Stimulated activated naive CD8-positive, alpha-beta T cell treated with anti-CD3 and anti-CD28 coated beads, Interleukin-15, amount 100 ng/mL, for 72 hours (primary cell): ENCODE data around the gene ZNF423.

Source experiments
- ATAC-seq: fragments of 150-1000 bp; cut with Tn5 transposase; 2 replicates; pipeline ENCODE4 v1.10.0; 2021; ENCODE audit warnings: mild to moderate bottlenecking, moderate library complexity
- DNase-seq, 2 donors: peaks; one replicate each; pipeline ENCODE4 v3.0.0; 2021 to 2022
- H3K27ac Mint-ChIP-seq, 2 donors: one replicate each; pipeline ENCODE4 v1.8.0; 2022; ENCODE audit warnings: mild to moderate bottlenecking in 2 of 2, mixed read lengths in 2 of 2, moderate library complexity in 2 of 2
- H3K27me3 Mint-ChIP-seq: one replicate; pipeline ENCODE4 v1.8.0; 2022; ENCODE audit warnings: mixed read lengths
- H3K4me1 Mint-ChIP-seq: one replicate; pipeline ENCODE4 v1.8.0; 2022; ENCODE audit warnings: mild to moderate bottlenecking, mixed read lengths
- H3K4me3 Mint-ChIP-seq, 2 donors: one replicate each; pipeline ENCODE4 v1.8.0; 2022; ENCODE audit warnings: mild to moderate bottlenecking in 2 of 2, mixed read lengths in 2 of 2, moderate library complexity in 1 of 2
- H3K9me3 Mint-ChIP-seq, 2 donors: one replicate each; pipeline ENCODE4 v1.8.0; 2022; ENCODE audit warnings: mixed read lengths in 2 of 2

ZNF423 gene

GRCh38 chr16:49634235-49635008, 221.5 kb downstream of the ZNF423 start:
- no peaks in the 10 kb centered on the region for H3K27me3 Mint-ChIP-seq
- no peaks in the 10 kb centered on the region for H3K4me1 Mint-ChIP-seq
- H3K27ac Mint-ChIP-seq = peak overlapping the region in 1 of 2 donors; percentile 85
- no peak for DNase-seq
- no peak overlapping the region for H3K4me3 Mint-ChIP-seq
- H3K9me3 Mint-ChIP-seq = no peaks in the 10 kb centered on the region
- ATAC-seq = no peak

- Mint-ChIP-seq H3K27me3 (no peaks in the 10 kb centered on the region), H3K4me1 (no peaks in the 10 kb centered on the region), H3K4me3 (no peak overlapping the region), H3K9me3 (no peaks in the 10 kb centered on the region), H3K27ac (peak overlapping the region in 1 of 2 donors; percentile 3)
- DNase-seq = no peak
- ATAC-seq = no peak
These were observed 223.1 kb downstream of the ZNF423 start for GRCh38 chr16:49632795-49633184.

GRCh38 chr16:49632086-49632794, 223.7 kb downstream of the ZNF423 start:
- Mint-ChIP-seq H3K9me3 (no peaks in the 10 kb centered on the region), H3K4me1 (no peaks in the 10 kb centered on the region), H3K4me3 (no peak overlapping the region), H3K27me3 (no peaks in the 10 kb centered on the region), H3K27ac (no peak overlapping the region)
- ATAC-seq = no peak
- DNase-seq = no peak

DNA sequence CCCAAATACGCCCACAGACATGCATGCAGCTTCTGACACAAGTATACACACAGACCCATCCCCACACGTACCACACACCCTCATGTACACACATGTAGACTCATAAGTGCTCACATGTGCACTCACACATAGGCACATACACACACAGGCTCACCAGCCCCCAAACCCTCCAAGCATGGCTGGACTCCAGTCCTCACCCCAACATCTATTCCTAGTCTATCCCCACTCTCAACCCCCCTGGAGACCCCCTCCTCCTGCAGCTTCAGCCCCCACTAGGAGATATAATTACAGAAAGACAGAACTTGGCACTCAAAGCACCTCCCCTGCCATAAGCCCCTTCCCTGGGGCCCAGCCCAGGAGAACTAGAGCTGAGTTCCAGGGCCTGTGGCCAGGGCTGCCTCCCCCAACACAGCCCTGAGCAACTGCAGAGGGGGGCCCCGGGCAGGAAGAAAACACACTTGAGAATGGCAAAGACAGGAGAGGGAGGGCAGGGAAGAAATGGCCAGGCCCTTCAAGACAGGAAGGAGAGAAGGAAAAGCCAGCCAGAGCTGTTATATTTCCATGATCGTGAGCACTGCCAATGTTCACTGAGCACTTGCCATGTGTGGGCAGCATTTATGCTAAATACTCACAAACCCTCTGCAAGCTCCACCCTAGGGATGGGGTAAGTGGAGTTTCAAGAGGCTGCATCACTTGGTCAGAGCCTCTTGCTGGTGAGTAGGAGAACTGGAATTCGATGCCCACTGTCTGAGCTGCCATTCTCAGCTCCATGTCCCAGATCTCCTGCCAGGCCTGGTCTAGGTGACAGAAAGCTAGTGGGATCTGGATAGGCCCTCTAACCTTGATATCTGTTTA, 224.5 kb downstream of the ZNF423 start:
- Mint-ChIP-seq H3K27me3 (no peaks in the 10 kb centered on the region), H3K9me3 (no peaks in the 10 kb centered on the region), H3K4me1 (no peaks in the 10 kb centered on the region), H3K4me3 (no peak overlapping the region), H3K27ac (no peak overlapping the region)
- ATAC-seq (peak; percentile 27), DNase-seq (no peak)

DNA sequence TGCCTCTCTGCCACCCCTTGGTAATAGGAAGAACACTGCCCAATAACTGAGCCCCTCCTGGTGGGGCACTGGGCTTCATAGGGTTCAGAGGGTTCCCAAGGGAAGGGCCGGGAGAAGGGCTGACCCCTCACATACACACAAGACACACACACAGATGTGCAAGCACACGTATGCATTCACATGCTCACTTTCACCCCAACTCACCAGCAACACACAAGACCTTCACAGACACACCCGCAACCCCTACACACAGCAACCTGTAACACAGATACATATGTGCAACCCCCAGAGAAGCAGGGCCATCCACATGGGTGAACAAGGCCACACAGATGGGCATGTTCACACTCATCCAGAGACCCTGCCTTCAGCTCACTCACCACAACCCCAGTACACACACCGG, 225.1 kb downstream of the ZNF423 start:
- no peak for DNase-seq
- Mint-ChIP-seq H3K9me3 (no peaks in the 10 kb centered on the region), H3K4me1 (no peaks in the 10 kb centered on the region), H3K4me3 (no peak overlapping the region), H3K27ac (peak overlapping the region in 1 of 2 donors; percentile 29), H3K27me3 (no peaks in the 10 kb centered on the region)
- ATAC-seq = no peak

GRCh38 chr16:49629851-49630250, 226.1 kb downstream of the ZNF423 start:
- DNase-seq (no peak), ATAC-seq (no peak)
- no peaks in the 10 kb centered on the region for H3K27me3 Mint-ChIP-seq
- no peaks in the 10 kb centered on the region for H3K9me3 Mint-ChIP-seq
- H3K27ac Mint-ChIP-seq = no peak overlapping the region
- no peaks in the 10 kb centered on the region for H3K4me1 Mint-ChIP-seq
- no peak overlapping the region for H3K4me3 Mint-ChIP-seq

- Mint-ChIP-seq H3K4me1 (no peaks in the 10 kb centered on the region), H3K27me3 (no peaks in the 10 kb centered on the region), H3K9me3 (no peaks in the 10 kb centered on the region), H3K27ac (no peak overlapping the region), H3K4me3 (no peak overlapping the region)
- ATAC-seq (no peak), DNase-seq (no peak)
These were observed 227.8 kb downstream of the ZNF423 start for GRCh38 chr16:49628148-49628547.

GRCh38 chr16:49625311-49626065, 230.4 kb downstream of the ZNF423 start:
- Mint-ChIP-seq H3K4me1 (no peaks in the 10 kb centered on the region), H3K27me3 (no peaks in the 10 kb centered on the region), H3K9me3 (no peaks in the 10 kb centered on the region), H3K27ac (no peak overlapping the region), H3K4me3 (no peak overlapping the region)
- ATAC-seq (no peak), DNase-seq (no peak)

GRCh38 chr16:49623501-49624266, 232.2 kb downstream of the ZNF423 start:
- Mint-ChIP-seq H3K9me3 (no peaks in the 10 kb centered on the region), H3K27me3 (no peaks in the 10 kb centered on the region), H3K4me1 (no peaks in the 10 kb centered on the region), H3K4me3 (no peak overlapping the region), H3K27ac (no peak overlapping the region)
- DNase-seq = no peak
- no peak for ATAC-seq

- ATAC-seq (no peak), DNase-seq (no peak)
- no peaks in the 10 kb centered on the region for H3K4me1 Mint-ChIP-seq
- H3K27me3 Mint-ChIP-seq = no peaks in the 10 kb centered on the region
- no peak overlapping the region for H3K4me3 Mint-ChIP-seq
- no peak overlapping the region for H3K27ac Mint-ChIP-seq
- H3K9me3 Mint-ChIP-seq = no peaks in the 10 kb centered on the region
These were observed 233.2 kb downstream of the ZNF423 start for GRCh38 chr16:49622421-49623402.

- ATAC-seq (no peak), DNase-seq (no peak)
- Mint-ChIP-seq H3K4me3 (no peak overlapping the region), H3K9me3 (no peaks in the 10 kb centered on the region), H3K27me3 (no peaks in the 10 kb centered on the region), H3K27ac (no peak overlapping the region), H3K4me1 (no peaks in the 10 kb centered on the region)
These were observed 233.9 kb downstream of the ZNF423 start for GRCh38 chr16:49622084-49622390.

GRCh38 chr16:49621241-49622083, 234.4 kb downstream of the ZNF423 start:
- Mint-ChIP-seq H3K4me3 (no peak overlapping the region), H3K4me1 (no peaks in the 10 kb centered on the region), H3K27me3 (no peaks in the 10 kb centered on the region), H3K27ac (no peak overlapping the region), H3K9me3 (no peaks in the 10 kb centered on the region)
- ATAC-seq = no peak
- no peak for DNase-seq

DNA sequence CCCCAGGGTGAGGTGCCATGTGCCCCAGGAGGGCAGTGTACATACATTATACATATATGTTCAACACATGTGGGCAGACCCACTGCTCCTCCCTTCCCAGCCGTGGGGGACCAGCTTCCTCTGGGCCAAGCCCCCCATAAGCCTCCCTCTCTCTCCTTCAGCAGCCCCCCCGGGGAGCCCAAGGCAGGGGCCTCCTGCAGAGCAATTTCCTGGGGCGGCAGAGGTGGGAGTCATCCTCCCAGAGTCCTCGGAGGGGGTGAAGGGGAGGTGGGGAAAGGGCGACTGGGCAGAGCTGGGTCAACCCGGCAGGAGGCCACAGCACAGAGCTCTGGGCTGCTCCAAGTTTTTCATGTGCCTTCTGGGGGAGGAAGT, 235.1 kb downstream of the ZNF423 start:
- Mint-ChIP-seq H3K9me3 (no peaks in the 10 kb centered on the region), H3K4me1 (no peaks in the 10 kb centered on the region), H3K4me3 (no peak overlapping the region), H3K27me3 (no peaks in the 10 kb centered on the region), H3K27ac (peak overlapping the region in 1 of 2 donors; percentile 43)
- peak; percentile 38 for ATAC-seq
- DNase-seq = no peak
